Iris pigment epithelial cell (primary cell): Measurements from ENCODE around the gene SEPTIN2.
"Not testable (repeated sequence)": the region's sequence is repeated elsewhere in the genome, so short reads cannot be mapped to it uniquely, and the experiment has no call there.

Experiments
- DNase-seq: peaks from one replicate; pipeline ENCODE4 v3.0.0-alpha.2; 2011; ENCODE audit warnings: low read depth

Gene SEPTIN2

GRCh38 chr2:241315879-241316631 lies at the start of gene SEPTIN2:
Gene SEPTIN2, plus strand, starts transcription at chr2:241315925. Its CDS starts 8,308 bp downstream, at chr2:241324233.
- peak; percentile 54 for DNase-seq

GRCh38 chr2:241267249-241268067 lies 48.3 kb upstream of the SEPTIN2 start:
- DNase-seq, result no peak

- DNase-seq, result no peak
Measured at GRCh38 chr2:241268306-241268705, 47.4 kb upstream of the SEPTIN2 start.

- peak; percentile 67 for DNase-seq
Measured at GRCh38 chr2:241268716-241269445, 46.8 kb upstream of the SEPTIN2 start.

- no peak for DNase-seq
Measured at GRCh38 chr2:241269707-241270520, 45.8 kb upstream of the SEPTIN2 start.

GRCh38 chr2:241270531-241270930 lies 45.2 kb upstream of the SEPTIN2 start:
- DNase-seq, result no peak

GRCh38 chr2:241271706-241272302 lies 43.9 kb upstream of the SEPTIN2 start:
- peak; percentile 83 for DNase-seq

GRCh38 chr2:241272303-241273209 lies 43.2 kb upstream of the SEPTIN2 start:
- DNase-seq, result peak; percentile 62

GRCh38 chr2:241273210-241274020 lies 42.3 kb upstream of the SEPTIN2 start:
- DNase-seq, result no peak

- peak; percentile 37 for DNase-seq
Measured at GRCh38 chr2:241274127-241274526, 41.6 kb upstream of the SEPTIN2 start.

- DNase-seq, result no peak
Measured at GRCh38 chr2:241275504-241275903, 40.2 kb upstream of the SEPTIN2 start.

- no peak for DNase-seq
Measured at GRCh38 chr2:241275910-241276309, 39.8 kb upstream of the SEPTIN2 start.

GRCh38 chr2:241278306-241278705 lies 37.4 kb upstream of the SEPTIN2 start:
- not testable (repeated sequence) for DNase-seq

GRCh38 chr2:241279413-241279812 lies 36.3 kb upstream of the SEPTIN2 start:
- DNase-seq, result peak; percentile 44

GRCh38 chr2:241279828-241280227 lies 35.9 kb upstream of the SEPTIN2 start:
- no peak for DNase-seq

GRCh38 chr2:241280291-241280690 lies 35.4 kb upstream of the SEPTIN2 start:
- no peak for DNase-seq

- DNase-seq, result no peak
Measured at GRCh38 chr2:241282555-241282954, 33.2 kb upstream of the SEPTIN2 start.

GRCh38 chr2:241285596-241285995 lies 30.1 kb upstream of the SEPTIN2 start:
- no peak for DNase-seq
